Measurements from ENCODE around the gene ACVR1B. TPM values are rescaled to one million over a fixed set of nuclear protein-coding genes. Genes with fewer than 3 reads are reported as not detected.

The ACVR1B gene
- total RNA-seq, 2 donors from 2014 or later, result 7.2 to 8.4 TPM

DNA sequence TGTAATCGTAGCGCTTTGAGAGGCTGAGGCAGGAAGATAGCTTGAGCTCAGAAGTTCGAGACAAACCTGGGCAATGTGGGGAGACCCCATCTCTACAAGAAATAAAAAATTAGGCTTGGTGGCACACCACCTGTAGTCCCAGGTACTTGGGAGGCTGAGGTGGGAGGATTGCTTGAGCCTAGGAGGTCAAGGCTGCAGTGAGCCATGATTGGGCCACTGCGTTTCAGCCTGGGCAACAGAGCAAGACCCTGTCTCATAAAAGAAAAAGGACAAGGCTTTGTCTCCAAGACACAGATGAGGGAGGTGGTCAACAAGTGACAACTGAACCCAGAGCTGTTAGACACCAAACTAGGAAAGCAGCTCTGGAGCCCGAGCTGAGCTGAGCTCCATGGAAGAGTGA, 40.7 kb downstream of the ACVR1B start:
- no peak overlapping the region for H3K27ac Mint-ChIP-seq
- H3K36me3 Mint-ChIP-seq (ENCODE audit: insufficient read depth in 2 of 2), result peaks cover 0 to 5% of the 10 kb centered on the region in 2 donors

GRCh38 chr12:51994539-51994820, 43.0 kb downstream of the ACVR1B start:
- Mint-ChIP-seq H3K4me1 (ENCODE audit: low read depth) (peaks cover 8% of the 10 kb centered on the region), H3K36me3 (ENCODE audit: insufficient read depth in 2 of 2) (peaks cover 0 to 5% of the 10 kb centered on the region in 2 donors), H3K4me3 (no peak overlapping the region), H3K9me3 (no peaks in the 10 kb centered on the region), H3K27ac (no peak overlapping the region), H3K27me3 (ENCODE audit: low read depth) (no peaks in the 10 kb centered on the region)
- no peak for DNase-seq
- no peak for ATAC-seq (replicated peaks in 1 of 2)

More for the DNA sequence above, 40.7 kb downstream of the ACVR1B start:
- Mint-ChIP-seq H3K9me3 (no peaks in the 10 kb centered on the region), H3K27me3 (ENCODE audit: low read depth) (no peaks in the 10 kb centered on the region), H3K4me1 (ENCODE audit: low read depth) (peaks cover 6% of the 10 kb centered on the region), H3K4me3 (no peak overlapping the region)
- ATAC-seq (replicated peaks in 1 of 2) (no peak), DNase-seq (no peak)

GRCh38 chr12:51994959-51995358, 43.5 kb downstream of the ACVR1B start:
- Mint-ChIP-seq H3K9me3 (no peaks in the 10 kb centered on the region), H3K27ac (no peak overlapping the region), H3K36me3 (ENCODE audit: insufficient read depth in 2 of 2) (peaks cover 0 to 5% of the 10 kb centered on the region in 2 donors), H3K27me3 (ENCODE audit: low read depth) (no peaks in the 10 kb centered on the region), H3K4me3 (no peak overlapping the region), H3K4me1 (ENCODE audit: low read depth) (peaks cover 10% of the 10 kb centered on the region)
- DNase-seq (no peak), ATAC-seq (replicated peaks in 1 of 2) (no peak)

DNA sequence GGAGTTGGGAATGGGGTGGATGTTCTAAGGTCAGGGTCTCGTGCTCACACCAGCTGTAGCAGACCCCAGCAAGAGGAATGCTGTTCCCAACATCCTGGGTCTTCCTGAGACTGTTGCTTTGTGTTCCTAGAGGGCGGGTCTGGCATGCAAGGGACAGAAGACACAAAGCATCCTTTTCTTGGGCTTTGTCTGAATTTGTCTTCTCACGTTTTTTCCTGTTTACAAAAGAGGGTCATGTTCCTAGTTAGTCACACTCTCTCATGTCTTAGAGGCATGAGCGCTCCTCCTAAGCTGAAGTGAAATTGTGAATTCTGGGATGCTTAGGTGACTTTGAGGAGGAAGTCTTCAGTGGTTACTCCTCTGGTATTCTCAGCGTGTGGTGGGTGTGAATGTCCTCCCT, 45.6 kb downstream of the ACVR1B start:
- Mint-ChIP-seq H3K27ac (no peak overlapping the region), H3K4me3 (no peak overlapping the region), H3K36me3 (ENCODE audit: insufficient read depth in 2 of 2) (peaks cover 0 to 4% of the 10 kb centered on the region in 2 donors), H3K4me1 (ENCODE audit: low read depth) (peaks cover 10% of the 10 kb centered on the region), H3K27me3 (ENCODE audit: low read depth) (no peaks in the 10 kb centered on the region), H3K9me3 (no peaks in the 10 kb centered on the region)
- DNase-seq, result no peak
- no peak for ATAC-seq (replicated peaks in 1 of 2)

DNA sequence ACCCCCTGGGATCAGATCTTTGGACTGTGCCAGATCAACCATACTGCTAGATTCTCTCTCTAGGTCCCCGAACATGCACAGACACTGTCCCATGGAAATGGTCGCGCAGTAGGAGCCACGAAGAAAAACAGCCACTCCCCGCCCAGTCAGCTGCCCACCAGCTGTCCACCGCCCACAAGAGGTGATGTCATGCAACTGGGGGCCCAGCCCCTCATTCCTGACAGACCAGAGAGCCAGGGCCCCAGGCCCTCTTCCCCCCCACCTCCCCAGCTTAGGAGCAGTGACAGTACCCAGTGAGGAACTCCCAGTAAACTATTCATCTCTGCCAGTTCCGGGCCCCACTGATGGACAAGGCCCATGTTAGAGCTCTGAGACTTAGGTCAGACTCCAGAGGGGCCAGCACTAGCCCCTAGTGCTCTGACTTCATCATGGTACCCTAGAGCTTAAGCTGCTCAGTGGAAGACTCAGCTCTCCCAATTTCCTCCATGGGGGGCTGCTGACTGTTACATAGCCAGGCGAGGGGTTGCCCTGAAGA, 51.6 kb downstream of the ACVR1B start:
- H3K9me3 Mint-ChIP-seq, result no peaks in the 10 kb centered on the region
- H3K27me3 Mint-ChIP-seq (ENCODE audit: low read depth), result peaks cover 17% of the 10 kb centered on the region
- DNase-seq (no peak), ATAC-seq (replicated peaks in 1 of 2) (no peak)
- H3K36me3 Mint-ChIP-seq (ENCODE audit: insufficient read depth in 2 of 2), result no peaks in the 10 kb centered on the region
- H3K27ac Mint-ChIP-seq, result no peak overlapping the region
- peaks cover 24% of the 10 kb centered on the region for H3K4me1 Mint-ChIP-seq (ENCODE audit: low read depth)
- no peak overlapping the region for H3K4me3 Mint-ChIP-seq

- H3K36me3 Mint-ChIP-seq (ENCODE audit: insufficient read depth in 2 of 2), result no peaks in the 10 kb centered on the region
- no peak for ATAC-seq (replicated peaks in 1 of 2)
- peaks cover 17% of the 10 kb centered on the region for H3K27me3 Mint-ChIP-seq (ENCODE audit: low read depth)
These were observed 52.1 kb downstream of the ACVR1B start for GRCh38 chr12:52003591-52003990.

GRCh38 chr12:52004042-52004648, 52.6 kb downstream of the ACVR1B start:
- ATAC-seq (replicated peaks in 1 of 2), result no peak
- H3K4me1 Mint-ChIP-seq (ENCODE audit: low read depth), result peaks cover 31% of the 10 kb centered on the region
- no peak overlapping the region for H3K4me3 Mint-ChIP-seq
- H3K9me3 Mint-ChIP-seq, result no peaks in the 10 kb centered on the region
- peaks cover 17% of the 10 kb centered on the region for H3K27me3 Mint-ChIP-seq (ENCODE audit: low read depth)
- DNase-seq, result no peak
- no peaks in the 10 kb centered on the region for H3K36me3 Mint-ChIP-seq (ENCODE audit: insufficient read depth in 2 of 2)
- H3K27ac Mint-ChIP-seq, result no peak overlapping the region

More at GRCh38 chr12:52003591-52003990, 52.1 kb downstream of the ACVR1B start:
- Mint-ChIP-seq H3K9me3 (no peaks in the 10 kb centered on the region), H3K4me3 (no peak overlapping the region), H3K4me1 (ENCODE audit: low read depth) (peaks cover 29% of the 10 kb centered on the region), H3K27ac (no peak overlapping the region)
- no peak for DNase-seq

GRCh38 chr12:52005218-52005902, 53.9 kb downstream of the ACVR1B start:
- peaks cover 17% of the 10 kb centered on the region for H3K27me3 Mint-ChIP-seq (ENCODE audit: low read depth)
- peaks cover 26% of the 10 kb centered on the region for H3K4me1 Mint-ChIP-seq (ENCODE audit: low read depth)

DNA sequence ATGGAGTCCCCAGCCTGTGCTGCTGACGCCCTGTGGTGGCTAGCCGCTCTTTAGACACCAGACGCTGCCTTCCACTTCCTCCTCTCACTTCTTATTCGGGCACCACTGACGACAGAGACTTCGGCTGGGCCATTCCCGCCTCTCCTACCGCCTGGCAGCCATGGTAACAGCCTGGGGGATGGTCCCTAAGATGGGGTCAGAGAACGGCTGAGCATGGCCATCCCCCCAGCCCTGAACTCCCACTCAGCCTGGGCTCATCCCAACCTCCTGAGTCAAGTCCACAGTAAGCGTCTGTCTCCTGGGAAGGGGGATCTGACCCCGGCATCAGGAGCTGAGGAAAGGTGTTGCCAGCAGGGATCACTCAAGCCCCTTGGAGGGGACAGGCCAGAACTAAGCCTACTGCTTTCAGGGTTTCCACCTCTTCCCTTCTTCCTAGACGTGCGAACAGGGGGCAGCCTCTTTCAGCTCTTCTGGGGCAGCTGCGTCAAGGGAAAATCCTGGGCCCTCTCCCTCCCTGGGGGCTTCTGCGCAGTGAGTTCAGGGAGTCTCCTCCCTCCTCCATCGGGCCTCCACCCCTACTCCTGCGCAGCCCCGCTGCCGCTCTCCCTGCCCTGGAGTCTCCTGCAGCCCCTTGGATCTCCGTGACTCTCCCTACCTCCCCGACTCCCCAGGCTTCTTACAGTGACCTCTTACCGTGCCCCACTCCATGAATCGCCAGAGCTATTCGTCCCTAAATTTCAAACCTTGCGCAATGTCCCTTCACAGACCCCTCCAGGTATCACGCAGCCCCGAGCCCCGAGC, 54.6 kb downstream of the ACVR1B start:
- peak overlapping the region; percentile 78 to 88 for H3K4me3 Mint-ChIP-seq
- DNase-seq, result no peak
- H3K36me3 Mint-ChIP-seq (ENCODE audit: insufficient read depth in 2 of 2), result no peaks in the 10 kb centered on the region
- H3K9me3 Mint-ChIP-seq, result no peaks in the 10 kb centered on the region
- H3K4me1 Mint-ChIP-seq (ENCODE audit: low read depth), result peaks cover 26% of the 10 kb centered on the region
- H3K27ac Mint-ChIP-seq, result no peak overlapping the region
- H3K27me3 Mint-ChIP-seq (ENCODE audit: low read depth), result peaks cover 17% of the 10 kb centered on the region
- no peak for ATAC-seq (replicated peaks in 1 of 2)

More at GRCh38 chr12:52005218-52005902, 53.9 kb downstream of the ACVR1B start:
- H3K36me3 Mint-ChIP-seq (ENCODE audit: insufficient read depth in 2 of 2), result no peaks in the 10 kb centered on the region
- no peak overlapping the region for H3K27ac Mint-ChIP-seq
- DNase-seq (no peak), ATAC-seq (replicated peaks in 1 of 2) (no peak)
- H3K4me3 Mint-ChIP-seq, result peak overlapping the region; percentile 78 to 88
- H3K9me3 Mint-ChIP-seq, result no peaks in the 10 kb centered on the region

- Mint-ChIP-seq H3K36me3 (ENCODE audit: insufficient read depth in 2 of 2) (no peaks in the 10 kb centered on the region), H3K27ac (peak within 1 kb of the TSS; percentile 18), H3K4me1 (ENCODE audit: low read depth) (peaks cover 26% of the 10 kb centered on the region), H3K4me3 (peak within 1 kb of the TSS; percentile 81 to 91), H3K27me3 (ENCODE audit: low read depth) (peaks cover 17% of the 10 kb centered on the region), H3K9me3 (no peaks in the 10 kb centered on the region)
- peak; percentile 74 to 79 for ATAC-seq (replicated peaks in 1 of 2)
- peak; percentile 80 to 84 for DNase-seq
These were observed 55.2 kb downstream of the ACVR1B start, which contains the start of gene TAMALIN for GRCh38 chr12:52006726-52007157. TAMALIN (plus strand) TSS chr12:52006946; CDS start chr12:52007020, 74 bp downstream.

DNA sequence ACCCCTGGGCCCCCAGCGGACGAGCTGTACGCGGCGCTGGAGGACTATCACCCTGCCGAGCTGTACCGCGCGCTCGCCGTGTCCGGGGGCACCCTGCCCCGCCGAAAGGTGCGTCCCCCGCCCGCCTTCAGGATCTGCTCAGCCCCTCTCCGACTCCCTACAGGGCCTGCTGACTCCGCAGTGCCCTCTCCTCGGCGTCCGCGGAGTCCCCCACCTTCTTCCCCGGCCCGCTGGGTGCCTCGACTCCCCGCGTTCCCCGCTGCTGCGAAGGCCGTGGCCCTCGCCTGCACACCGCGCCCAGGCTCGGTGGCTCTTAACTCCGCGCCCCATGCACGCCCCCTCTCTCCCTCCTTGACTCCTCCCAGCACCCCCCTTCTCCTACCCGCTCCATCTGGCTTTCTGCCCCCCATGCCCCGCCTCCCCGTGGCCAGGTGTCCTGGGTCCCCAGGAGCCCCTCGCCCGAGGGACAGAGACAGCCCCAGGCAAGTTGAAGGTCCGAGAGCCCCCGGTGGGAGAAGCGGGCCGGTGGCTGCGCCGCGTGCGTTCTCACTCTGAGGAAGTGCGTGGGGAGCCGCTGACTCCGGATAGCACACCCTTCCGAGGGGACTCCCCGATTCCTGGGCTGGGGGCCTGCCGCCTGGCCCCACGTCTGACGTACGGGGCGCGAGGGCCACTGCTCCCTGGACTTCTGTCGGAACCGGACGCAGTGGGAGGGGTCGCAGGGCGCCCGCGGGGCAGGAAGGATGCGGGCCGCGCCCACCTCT, 55.8 kb downstream of the ACVR1B start:
- Mint-ChIP-seq H3K27me3 (ENCODE audit: low read depth) (peaks cover 17% of the 10 kb centered on the region), H3K9me3 (no peaks in the 10 kb centered on the region), H3K4me3 (peak overlapping the region; percentile 81 to 91), H3K4me1 (ENCODE audit: low read depth) (peaks cover 26% of the 10 kb centered on the region), H3K36me3 (ENCODE audit: insufficient read depth in 2 of 2) (peaks cover 0 to 2% of the 10 kb centered on the region in 2 donors), H3K27ac (peak overlapping the region; percentile 18)
- DNase-seq (peak; percentile 45 to 48), ATAC-seq (replicated peaks in 1 of 2) (peak; percentile 45 to 50)

GRCh38 chr12:52007982-52008510, 56.5 kb downstream of the ACVR1B start:
- peaks cover 0 to 2% of the 10 kb centered on the region in 2 donors for H3K36me3 Mint-ChIP-seq (ENCODE audit: insufficient read depth in 2 of 2)
- H3K27me3 Mint-ChIP-seq (ENCODE audit: low read depth), result peaks cover 17% of the 10 kb centered on the region
- H3K4me1 Mint-ChIP-seq (ENCODE audit: low read depth), result peaks cover 26% of the 10 kb centered on the region
- H3K4me3 Mint-ChIP-seq, result peak overlapping the region; percentile 81 to 91
- no peaks in the 10 kb centered on the region for H3K9me3 Mint-ChIP-seq
- no peak for DNase-seq
- no peak for ATAC-seq (replicated peaks in 1 of 2)
- H3K27ac Mint-ChIP-seq, result no peak overlapping the region

All from activated T-cell treated with anti-CD3 and anti-CD28 coated beads, Interleukin-2, amount 50 U/mL, for 72 hours (primary cell).